HCT116 (cell line): ENCODE measurements around the gene MEI1. TPM values are rescaled to one million over a fixed set of nuclear protein-coding genes. Genes with fewer than 3 reads are reported as not detected.

Source experiments
- ATAC-seq: fragments of 200-7000 bp; cut with Tn5 transposase; 2 replicates; pipeline ENCODE4 v1.9.1; 2020; ENCODE audit warnings: mild to moderate bottlenecking, moderate library complexity
- BruUV-seq: library from RNA; stranded (reverse); fragments of 400-500 nt; replicated peaks from 2 replicates; lab custom pipeline; 2021; lab: Mats Ljungman, UMichigan
- CTCF ChIA-PET: fragments of 300-600 bp; sonication (Branson Sonifier 250); formaldehyde crosslinking; loops from one replicate; lab custom pipeline; 2021; ENCODE audit warnings: antibody characterized with exemption; lab: Charles Lee
- POLR2A ChIA-PET: fragments of 300-600, 350-600 bp; sonication (Branson Sonifier 250); formaldehyde crosslinking; loops from one replicate; lab custom pipeline; 2021; ENCODE audit warnings: antibody characterized with exemption; lab: Charles Lee
- RAD21 ChIA-PET, 2 experiments: fragments of 300-600 bp; sonication (Branson Sonifier 250); formaldehyde crosslinking; loops; one replicate each; lab custom pipeline; 2023; ENCODE audit warnings: low total read pairs in 2 of 2; ENCODE audit not compliant: uncharacterized antibody in 2 of 2, unreplicated experiment in 2 of 2, low non-redundant PET in 1 of 2; lab: Charles Lee
- DNase-seq: peaks from one replicate; pipeline ENCODE4 v3.0.0-alpha.2; 2010; ENCODE audit warnings: low read depth, low spot score
- H2AFZ ChIP-seq: fragments of 200-600 bp; shearing (Covaris generic), sonication (generic); 2 replicates; pipeline ENCODE4 v1.6.1; 2017; ENCODE audit warnings: low read depth, mixed run types, mixed read lengths, antibody characterized with exemption, low read length; ENCODE audit not compliant: poor library complexity, severe bottlenecking
- H3K27ac ChIP-seq: 2 replicates; pipeline ENCODE4 v1.5.1; 2012; ENCODE audit warnings: low read depth, low read length
- H3K27me3 ChIP-seq: fragments of 200-600 bp; sonication (generic); 2 replicates; pipeline ENCODE4 v1.6.1; 2016; ENCODE audit warnings: mixed run types, low read length, mixed read lengths; ENCODE audit not compliant: insufficient read depth
- H3K36me3 ChIP-seq, 2 experiments: fragments of 200-500 bp in 1 of 2; fragments of 200-600 bp in 1 of 2; sonication (Bioruptor generic) in 1 of 2; sonication (generic) in 1 of 2; 2 replicates each; pipeline versions ENCODE4 v1.5.1 to v1.6.1; 2014 to 2016; ENCODE audit warnings: low read length in 2 of 2, inconsistent platforms in 1 of 2, mixed read lengths in 1 of 2, mixed run types in 1 of 2; ENCODE audit not compliant: insufficient read depth in 2 of 2, control insufficient read depth in 1 of 2
- H3K4me1 ChIP-seq, 2 experiments: fragments of 200-600 bp in 1 of 2; sonication (generic) in 1 of 2; 2 replicates each; pipeline versions ENCODE4 v1.5.1 to v1.6.1; 2012 to 2017; ENCODE audit warnings: low read length in 2 of 2, inconsistent platforms in 1 of 2, mild to moderate bottlenecking in 1 of 2, mixed read lengths in 1 of 2, mixed run types in 1 of 2, moderate library complexity in 1 of 2; ENCODE audit not compliant: insufficient read depth in 2 of 2, control insufficient read depth in 1 of 2
- H3K4me2 ChIP-seq: fragments of 200-600 bp; sonication (generic); 2 replicates; pipeline ENCODE4 v1.6.1; 2017; ENCODE audit warnings: mixed run types, low read length, mixed read lengths
- H3K4me3 ChIP-seq, 2 experiments: fragments of 200-600 bp in 1 of 2; sonication (generic) in 1 of 2; replicated peaks in 1 of 2; 2 replicates each; pipeline ENCODE4 v1.5.1; 2011 to 2016; ENCODE audit warnings: low read length in 2 of 2, control low read depth in 1 of 2, low read depth in 1 of 2, mild to moderate bottlenecking in 1 of 2, mixed read lengths in 1 of 2, mixed run types in 1 of 2
- H3K79me2 ChIP-seq: fragments of 200-600 bp; sonication (generic); 2 replicates; pipeline ENCODE4 v1.6.1; 2017; ENCODE audit warnings: mild to moderate bottlenecking, mixed run types, low read length, moderate library complexity, mixed read lengths; ENCODE audit not compliant: insufficient read depth
- H3K9ac ChIP-seq: fragments of 200-600 bp; sonication (generic); 2 replicates; pipeline ENCODE4 v1.6.1; 2016; ENCODE audit warnings: low read length, mixed read lengths
- H3K9me2 ChIP-seq: fragments of 200-600 bp; sonication (generic), shearing (Covaris generic); 2 replicates; pipeline ENCODE4 v1.6.1; 2017; ENCODE audit warnings: mixed run types, mild to moderate bottlenecking, moderate library complexity; ENCODE audit not compliant: insufficient read depth
- H3K9me3 ChIP-seq, 2 experiments: fragments of 200-500 bp in 1 of 2; fragments of 200-600 bp in 1 of 2; sonication (Bioruptor generic) in 1 of 2; sonication (generic) in 1 of 2; 2 replicates each; pipeline ENCODE4 v1.6.1; 2014 to 2017; ENCODE audit warnings: low read length in 2 of 2, mixed read lengths in 2 of 2, inconsistent platforms in 1 of 2, low read depth in 1 of 2, mild to moderate bottlenecking in 1 of 2, mixed run types in 1 of 2, moderate library complexity in 1 of 2; ENCODE audit not compliant: control insufficient read depth in 1 of 2, insufficient read depth in 1 of 2
- H4K20me1 ChIP-seq: fragments of 200-600 bp; sonication (generic), shearing (Covaris generic); 2 replicates; pipeline ENCODE4 v1.6.1; 2017; ENCODE audit warnings: mixed run types, mild to moderate bottlenecking, moderate library complexity; ENCODE audit not compliant: insufficient read depth
- EGR1 ChIP-seq: IDR thresholded peaks from 2 replicates; pipeline ENCODE4 v1.6.1; 2012; ENCODE audit warnings: low read depth
- EZH2 ChIP-seq: fragments of 200-600 bp; sonication (generic); IDR thresholded peaks from 2 replicates; pipeline ENCODE4 v1.6.1; 2017; ENCODE audit warnings: antibody characterized with exemption, mixed run types
- EZH2phosphoT487 ChIP-seq: fragments of 200-600 bp; IDR thresholded peaks from 2 replicates; pipeline ENCODE4 v1.6.1; 2018; ENCODE audit warnings: antibody characterized with exemption, borderline replicate concordance
- JUND ChIP-seq: IDR thresholded peaks from 2 replicates; pipeline ENCODE4 v1.6.1; 2012
- MAX ChIP-seq: IDR thresholded peaks from 2 replicates; pipeline ENCODE4 v1.6.1; 2012
- POLR2AphosphoS5 ChIP-seq: IDR thresholded peaks from 2 replicates; pipeline ENCODE4 v1.6.1; 2011; ENCODE audit warnings: mild to moderate bottlenecking, low read depth, low read length, moderate library complexity
- RAD21 ChIP-seq: IDR thresholded peaks from 2 replicates; pipeline ENCODE4 v1.6.1; 2012; ENCODE audit warnings: low read depth, mild to moderate bottlenecking
- ZFX ChIP-seq: fragments of 450-650 bp; IDR thresholded peaks from 2 replicates; pipeline ENCODE4 v1.6.1; 2017
- intact Hi-C: fragments of 100-400 bp; cut with micrococcal nuclease; formaldehyde crosslinking; loops from 2 replicates; pipeline ENCODE4 v1.10.0; 2022
- total RNA-seq: library from RNA; stranded (reverse); gene quantifications from one replicate; pipeline ENCODE4 v1.2.1, GENCODE V29; 2021; ENCODE audit not compliant: unreplicated experiment

The MEI1 gene
- total RNA-seq, 1 experiment from 2014 or later, result 0.64 TPM

DNA sequence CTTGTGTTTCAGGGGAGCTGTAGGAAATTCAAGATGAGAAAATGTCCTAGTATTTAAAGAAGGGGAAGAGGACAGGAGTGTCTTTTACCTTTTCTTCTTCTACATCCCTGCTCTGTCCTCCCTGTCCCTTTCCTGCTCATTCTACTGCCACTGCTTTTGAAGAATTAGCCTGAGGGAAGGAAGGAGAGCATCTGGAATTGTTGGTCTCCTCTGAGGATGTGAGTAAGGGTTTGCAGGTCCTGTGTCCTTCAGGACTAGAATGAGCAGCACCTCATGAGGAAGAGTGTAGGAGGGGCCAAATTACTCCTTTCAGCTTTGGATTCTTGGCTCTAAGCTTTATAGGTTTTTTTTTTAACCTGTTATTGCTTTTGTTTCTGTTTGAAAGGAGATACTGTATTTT lies 34.8 kb upstream of the MEI1 start:
- ATAC-seq (no peak), DNase-seq (no peak)
- Histone ChIP-seq H3K9ac (no peak overlapping the region), H3K4me3 (no peak overlapping the region), H3K4me1 (peaks cover 15 to 31% of the 10 kb centered on the region in 2 experiments), H3K9me3 (no peaks in the 10 kb centered on the region), H3K9me2 (no peaks in the 10 kb centered on the region), H3K4me2 (no peak overlapping the region), H3K36me3 (peaks cover 31 to 51% of the 10 kb centered on the region in 2 experiments), H3K27ac (peak overlapping the region; percentile 19), H4K20me1 (peaks cover 4% of the 10 kb centered on the region; the same call in 1 of the 2 replicates), H3K27me3 (no peaks in the 10 kb centered on the region), H3K79me2 (peaks cover 22% of the 10 kb centered on the region), H2AFZ (no peak overlapping the region)
- CTCF ChIA-PET, result no interaction called here
- POLR2A ChIA-PET, result interaction anchor here (0.6 kb wide), 1 partner anchor 713 kb away, joined by 3 read pairs; the partner anchor contains the start of gene RBX1
- intact Hi-C loops, result no loop called here
- TF ChIP-seq EGR1, result no peak
- no peak for TF ChIP-seq MAX
- TF ChIP-seq EZH2, result no peak
- no peak for TF ChIP-seq JUND
- TF ChIP-seq ZFX, result no peak
- no peak for TF ChIP-seq EZH2phosphoT487
- BruUV-seq, result no TSS peak
- RAD21 ChIA-PET, result no interaction called here

GRCh38 chr22:41664951-41665350 lies 34.4 kb upstream of the MEI1 start:
- Histone ChIP-seq H4K20me1 (peaks cover 4% of the 10 kb centered on the region; the same call in 1 of the 2 replicates), H3K36me3 (peaks cover 29 to 46% of the 10 kb centered on the region in 2 experiments), H3K79me2 (peaks cover 22% of the 10 kb centered on the region), H3K9ac (no peak overlapping the region), H3K27me3 (no peaks in the 10 kb centered on the region), H3K4me1 (peaks cover 16 to 34% of the 10 kb centered on the region in 2 experiments), H3K9me2 (no peaks in the 10 kb centered on the region), H3K9me3 (no peaks in the 10 kb centered on the region), H3K27ac (peak overlapping the region; percentile 11; the same call in 1 of the 2 replicates), H2AFZ (no peak overlapping the region), H3K4me3 (no peak overlapping the region), H3K4me2 (no peak overlapping the region)
- ATAC-seq, result no peak
- no TSS peak for BruUV-seq
- CTCF ChIA-PET, result no interaction called here
- intact Hi-C loops, result no loop called here
- POLR2A ChIA-PET, result no interaction called here
- TF ChIP-seq POLR2AphosphoS5, result peak; percentile 5; the same call in 1 of the 2 replicates
- TF ChIP-seq RAD21, result no peak
- RAD21 ChIA-PET, result no interaction called here
- no peak for DNase-seq
